Muscle of leg (tissue), 16 donors: Measurements from ENCODE around the gene NBPF10. TPM values are rescaled to one million over a fixed set of nuclear protein-coding genes. Genes with fewer than 3 reads are reported as not detected.
"Not testable (repeated sequence)": the region's sequence is repeated elsewhere in the genome, so short reads cannot be mapped to it uniquely, and the experiment has no call there.

Experiments
- DNase-seq: peaks from one replicate; pipeline ENCODE4 v3.0.0; 2013
- H3K27ac ChIP-seq: one replicate; pipeline ENCODE4 v1.5.1; 2013; ENCODE audit warnings: mild to moderate bottlenecking, low read length, control low read depth
- H3K27me3 ChIP-seq: one replicate; pipeline ENCODE4 v1.6.1; 2013; ENCODE audit warnings: low read length; ENCODE audit not compliant: control insufficient read depth, insufficient read depth
- H3K36me3 ChIP-seq: one replicate; pipeline ENCODE4 v1.6.1; 2013; ENCODE audit warnings: low read length; ENCODE audit not compliant: control insufficient read depth, insufficient read depth
- H3K4me1 ChIP-seq: one replicate; pipeline ENCODE4 v1.6.1; 2013; ENCODE audit warnings: low read length; ENCODE audit not compliant: control insufficient read depth, insufficient read depth
- H3K4me3 ChIP-seq: one replicate; pipeline ENCODE4 v1.5.1; 2013; ENCODE audit warnings: low read length, control low read depth
- H3K9me3 ChIP-seq: replicated peaks from 2 replicates; pipeline ENCODE4 v1.6.1; 2013; ENCODE audit warnings: low read depth, low read length; ENCODE audit not compliant: control insufficient read depth
- WGBS: methylation state at CpG from one replicate; pipeline ENCODE4 v1.1.5; 2013; ENCODE audit warnings: missing lambda C conversion rate; ENCODE audit not compliant: insufficient coverage; 5-methylcytosine and 5-hydroxymethylcytosine counted together
- long read RNA-seq, 11 donors: transcript quantifications; one replicate each; lab custom pipeline, GENCODE V29; 2026
- polyA plus RNA-seq, 8 donors: library from polyadenylated mRNA; unstranded; fragments of 120-200 nt; gene quantifications; one replicate each; pipeline versions ENCODE4 v1.2.1 to v1.2.3, GENCODE V29; 2013; ENCODE audit warnings: inconsistent platforms in 1 of 8, low replicate concordance in 1 of 8; ENCODE audit not compliant: insufficient read length in 8 of 8, insufficient read depth in 1 of 8
- total RNA-seq: library from RNA; stranded (reverse); fragments of 120-200 nt; gene quantifications from one replicate; pipeline ENCODE4 v1.2.4, GENCODE V29; 2013

NBPF10 gene
- total RNA-seq (1.8 TPM), polyA plus RNA-seq (1 to 10 TPM; 1.1 to 2.6 (median 1.6) TPM)
- long read RNA-seq, donor 1, result 0 reads
- long read RNA-seq, donor 2, result 0 reads
- long read RNA-seq, donor 3, result 0 reads
- long read RNA-seq, donor 4, result 0 reads
- long read RNA-seq, donor 5, result 0 reads
- long read RNA-seq, donor 6, result 0 reads
- long read RNA-seq, donor 7, result 0 reads
- long read RNA-seq, donor 8, result 0 reads
- long read RNA-seq, donor 9, result 0 reads
- long read RNA-seq, donor 10, partial matches to known transcripts, result 11 of 11 reads
- long read RNA-seq, donor 10, other reads (novel, unspliced or antisense), result 0 of 11 reads
- long read RNA-seq, donor 11, result 0 reads

- DNase-seq, result not testable (repeated sequence)
- WGBS, result no CpG with 5 or more reads among the region's 7 CpGs
Measured at GRCh38 chr1:146144465-146144864, at the start of gene NBPF10. Gene NBPF10 (minus strand): TSS chr1:146144804. CDS start chr1:146144769, 35 bp downstream.

GRCh38 chr1:146174531-146174930 is 29.9 kb upstream of the NBPF10 start:
- H3K27me3 ChIP-seq, H3K9me3 ChIP-seq, H3K36me3 ChIP-seq, H3K4me1 ChIP-seq, DNase-seq, H3K4me3 ChIP-seq: not testable (repeated sequence)
- no CpG with 5 or more reads among the region's 5 CpGs for WGBS
- peak overlapping the region; percentile 71 for H3K27ac ChIP-seq

More at GRCh38 chr1:146144465-146144864, at the start of gene NBPF10:
- not testable (repeated sequence) for H3K36me3 ChIP-seq, H3K27me3 ChIP-seq, H3K27ac ChIP-seq, H3K9me3 ChIP-seq, H3K4me3 ChIP-seq, H3K4me1 ChIP-seq

GRCh38 chr1:146167740-146168139 is 23.1 kb upstream of the NBPF10 start:
- H3K36me3 ChIP-seq, H3K4me1 ChIP-seq, H3K27me3 ChIP-seq, H3K9me3 ChIP-seq, H3K4me3 ChIP-seq, H3K27ac ChIP-seq, DNase-seq: not testable (repeated sequence)
- WGBS, result no CpG with 5 or more reads among the region's 1 CpG

GRCh38 chr1:146167273-146167672 is 22.7 kb upstream of the NBPF10 start:
- not testable (repeated sequence) for DNase-seq, H3K27me3 ChIP-seq, H3K27ac ChIP-seq, H3K36me3 ChIP-seq, H3K9me3 ChIP-seq, H3K4me3 ChIP-seq, H3K4me1 ChIP-seq
- WGBS, result no CpG with 5 or more reads among the region's 1 CpG

Other genes starting within 250 kb of the NBPF10 start
- gene ITGA10, start 234.8 kb downstream of the NBPF10 start, total RNA-seq, result 5.9 TPM
- 10 to 100 TPM in 2 of 8 donors, 1 to 10 TPM in 6; 3.6 to 11.1 (median 6.6) TPM for gene ITGA10, start 234.8 kb downstream of the NBPF10 start, polyA plus RNA-seq
- 18.0 TPM for gene PEX11B, start 226.1 kb downstream of the NBPF10 start, total RNA-seq
- gene PEX11B, start 226.1 kb downstream of the NBPF10 start, polyA plus RNA-seq, result 10 to 100 TPM; 19.4 to 24.9 (median 23.7) TPM
- gene RBM8A, start 217.3 kb downstream of the NBPF10 start, total RNA-seq, result 116 TPM
- 100 to 1,000 TPM; 114 to 136 (median 132) TPM for gene RBM8A, start 217.3 kb downstream of the NBPF10 start, polyA plus RNA-seq
- gene LIX1L, start 186.8 kb downstream of the NBPF10 start, total RNA-seq, result 23.4 TPM
- 10 to 100 TPM; 26.1 to 35.9 (median 29.0) TPM for gene LIX1L, start 186.8 kb downstream of the NBPF10 start, polyA plus RNA-seq
- 0.22 TPM for gene ANKRD34A, start 180.2 kb downstream of the NBPF10 start, total RNA-seq
- 1 to 10 TPM in 6 of 8 donors, under 1 TPM in 2; 0.76 to 1.7 (median 1.1) TPM for gene ANKRD34A, start 180.2 kb downstream of the NBPF10 start, polyA plus RNA-seq
- gene POLR3GL, start 180.1 kb downstream of the NBPF10 start, total RNA-seq, result 28.5 TPM
- gene POLR3GL, start 180.1 kb downstream of the NBPF10 start, polyA plus RNA-seq, result 10 to 100 TPM; 35.0 to 42.6 (median 38.6) TPM
- 411 TPM for gene TXNIP, start 148.2 kb downstream of the NBPF10 start, total RNA-seq
- 100 to 1,000 TPM; 251 to 323 (median 290) TPM for gene TXNIP, start 148.2 kb downstream of the NBPF10 start, polyA plus RNA-seq
- gene HJV, start 123.1 kb downstream of the NBPF10 start, total RNA-seq, result 174 TPM
- gene HJV, start 123.1 kb downstream of the NBPF10 start, polyA plus RNA-seq, result 100 to 1,000 TPM; 128 to 235 (median 193) TPM
- gene NOTCH2NLA, start 84.2 kb upstream of the NBPF10 start, total RNA-seq, result 34.8 TPM
- gene NOTCH2NLA, start 84.2 kb upstream of the NBPF10 start, polyA plus RNA-seq, result 10 to 100 TPM in 7 of 8 donors, 1 to 10 TPM in 1; 7.1 to 32.2 (median 23.6) TPM